Loucy (cell line): ENCODE measurements around the gene SH3PXD2B.

ENCODE experiments used
- CTCF ChIP-seq: fragments of 200-600 bp; sonication (generic); conservative IDR thresholded peaks from 2 replicates; pipeline ENCODE4 v1.5.1; 2014; ENCODE audit warnings: mild to moderate bottlenecking, antibody characterized with exemption, low read length
- EZH2phosphoT487 ChIP-seq: fragments of 200-600 bp; IDR thresholded peaks from 2 replicates; pipeline ENCODE4 v1.6.1; 2018; ENCODE audit warnings: antibody characterized with exemption, mild to moderate bottlenecking, moderate library complexity, borderline replicate concordance

- TF ChIP-seq CTCF: no peak
- TF ChIP-seq EZH2phosphoT487: no peak
Observed at GRCh38 chr5:172493002-172493401, 38.7 kb upstream of the SH3PXD2B start.
